K562 treated with DMSO at 1 percent for 4 hours (cell line): ENCODE results near the gene MRE11. TPM values are rescaled to one million over a fixed set of nuclear protein-coding genes. Genes with fewer than 3 reads are reported as not detected.

Experiments
- total RNA-seq: library from RNA; unstranded; fragments of 300-600 nt; gene quantifications from 2 replicates; pipeline ENCODE4 v1.2.3, GENCODE V29; 2022; ENCODE audit not compliant: insufficient read depth

MRE11 gene
- 8.6 and 8.8 TPM in 2 replicates for total RNA-seq

GRCh38 chr11:94493281-94494125 is at the start of gene MRE11, which contains the start of gene ANKRD49:
TSS of gene MRE11 (minus strand) at chr11:94493844. CDS start at chr11:94492801, 1,043 bp downstream.
TSS of gene ANKRD49 (plus strand) at chr11:94493984. CDS start at chr11:94496694, 2,710 bp downstream.

GRCh38 chr11:94511932-94512781 is 18.5 kb upstream of the MRE11 start, which contains the start of gene C11orf97:
TSS of gene C11orf97 (plus strand) at chr11:94512461. CDS start at chr11:94512529, 68 bp downstream.

GRCh38 chr11:94400839-94401772 is 92.5 kb downstream of the MRE11 start, which contains the start of gene GPR83:
TSS of gene GPR83 (minus strand) at chr11:94401419. CDS start at chr11:94401247, 172 bp downstream.

Other genes with a start within 250 kb of the MRE11 start
- not detected in 2 replicates for gene IZUMO1R, start 189.3 kb downstream of the MRE11 start, total RNA-seq
- gene GPR83, start 92.4 kb downstream of the MRE11 start, total RNA-seq: 0.44 and 0.69 TPM in 2 replicates
- 13.4 and 18.1 TPM in 2 replicates for gene ANKRD49, start 140 bp upstream of the MRE11 start, total RNA-seq
- not detected in 2 replicates for gene C11orf97, start 18.6 kb upstream of the MRE11 start, total RNA-seq
- gene FUT4, start 50.1 kb upstream of the MRE11 start, total RNA-seq: 3.0 and 3.3 TPM in 2 replicates
- 5.7 and 6.3 TPM in 2 replicates for gene PIWIL4, start 73.5 kb upstream of the MRE11 start, total RNA-seq